Stromal cell of bone marrow (primary cell): ENCODE measurements around the gene USP31.

ENCODE experiments used
- DNase-seq: peaks from one replicate; pipeline ENCODE4 v3.0.0-alpha.2; 2012; ENCODE audit warnings: low read depth

USP31 gene, protein sequence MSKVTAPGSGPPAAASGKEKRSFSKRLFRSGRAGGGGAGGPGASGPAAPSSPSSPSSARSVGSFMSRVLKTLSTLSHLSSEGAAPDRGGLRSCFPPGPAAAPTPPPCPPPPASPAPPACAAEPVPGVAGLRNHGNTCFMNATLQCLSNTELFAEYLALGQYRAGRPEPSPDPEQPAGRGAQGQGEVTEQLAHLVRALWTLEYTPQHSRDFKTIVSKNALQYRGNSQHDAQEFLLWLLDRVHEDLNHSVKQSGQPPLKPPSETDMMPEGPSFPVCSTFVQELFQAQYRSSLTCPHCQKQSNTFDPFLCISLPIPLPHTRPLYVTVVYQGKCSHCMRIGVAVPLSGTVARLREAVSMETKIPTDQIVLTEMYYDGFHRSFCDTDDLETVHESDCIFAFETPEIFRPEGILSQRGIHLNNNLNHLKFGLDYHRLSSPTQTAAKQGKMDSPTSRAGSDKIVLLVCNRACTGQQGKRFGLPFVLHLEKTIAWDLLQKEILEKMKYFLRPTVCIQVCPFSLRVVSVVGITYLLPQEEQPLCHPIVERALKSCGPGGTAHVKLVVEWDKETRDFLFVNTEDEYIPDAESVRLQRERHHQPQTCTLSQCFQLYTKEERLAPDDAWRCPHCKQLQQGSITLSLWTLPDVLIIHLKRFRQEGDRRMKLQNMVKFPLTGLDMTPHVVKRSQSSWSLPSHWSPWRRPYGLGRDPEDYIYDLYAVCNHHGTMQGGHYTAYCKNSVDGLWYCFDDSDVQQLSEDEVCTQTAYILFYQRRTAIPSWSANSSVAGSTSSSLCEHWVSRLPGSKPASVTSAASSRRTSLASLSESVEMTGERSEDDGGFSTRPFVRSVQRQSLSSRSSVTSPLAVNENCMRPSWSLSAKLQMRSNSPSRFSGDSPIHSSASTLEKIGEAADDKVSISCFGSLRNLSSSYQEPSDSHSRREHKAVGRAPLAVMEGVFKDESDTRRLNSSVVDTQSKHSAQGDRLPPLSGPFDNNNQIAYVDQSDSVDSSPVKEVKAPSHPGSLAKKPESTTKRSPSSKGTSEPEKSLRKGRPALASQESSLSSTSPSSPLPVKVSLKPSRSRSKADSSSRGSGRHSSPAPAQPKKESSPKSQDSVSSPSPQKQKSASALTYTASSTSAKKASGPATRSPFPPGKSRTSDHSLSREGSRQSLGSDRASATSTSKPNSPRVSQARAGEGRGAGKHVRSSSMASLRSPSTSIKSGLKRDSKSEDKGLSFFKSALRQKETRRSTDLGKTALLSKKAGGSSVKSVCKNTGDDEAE (N-terminal part only)

GRCh38 chr16:23149267-23149992 lies at the start of gene USP31:
USP31 (minus strand) TSS chr16:23149452; CDS start chr16:23149270, 182 bp downstream.
- peak; percentile 93 for DNase-seq

GRCh38 chr16:23196539-23196938 lies 47.3 kb upstream of the USP31 start:
- no peak for DNase-seq

DNA sequence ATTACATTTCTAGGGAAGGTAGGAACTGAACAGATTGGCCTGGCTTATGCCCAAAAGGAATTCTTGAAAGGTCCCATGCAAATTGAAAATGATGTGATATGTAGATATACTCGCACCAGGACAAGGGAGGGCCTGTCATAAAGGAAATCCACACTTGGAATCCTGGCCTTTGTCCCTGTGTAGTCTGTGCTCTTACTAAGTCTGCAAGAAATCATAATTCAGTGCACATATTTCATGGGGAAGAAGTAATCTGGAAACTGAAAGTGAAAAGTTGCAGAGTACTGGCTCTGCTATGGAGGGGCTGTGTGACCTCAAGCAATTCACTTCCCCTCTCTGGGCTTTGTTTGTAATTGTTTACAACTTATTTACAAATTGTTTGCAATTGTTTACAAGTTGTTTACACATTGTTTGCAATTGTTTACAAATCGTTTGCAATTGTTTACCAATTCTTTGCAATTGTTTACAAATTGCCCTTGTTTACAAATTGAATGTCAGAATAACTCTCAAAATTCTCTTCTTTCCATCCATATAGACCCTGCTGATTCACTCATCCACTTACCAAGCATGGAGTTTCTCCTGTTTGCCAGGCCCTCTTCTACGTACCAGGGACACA lies 46.2 kb upstream of the USP31 start:
- DNase-seq = no peak

GRCh38 chr16:23194497-23195221 lies 45.4 kb upstream of the USP31 start:
- DNase-seq = no peak

DNA sequence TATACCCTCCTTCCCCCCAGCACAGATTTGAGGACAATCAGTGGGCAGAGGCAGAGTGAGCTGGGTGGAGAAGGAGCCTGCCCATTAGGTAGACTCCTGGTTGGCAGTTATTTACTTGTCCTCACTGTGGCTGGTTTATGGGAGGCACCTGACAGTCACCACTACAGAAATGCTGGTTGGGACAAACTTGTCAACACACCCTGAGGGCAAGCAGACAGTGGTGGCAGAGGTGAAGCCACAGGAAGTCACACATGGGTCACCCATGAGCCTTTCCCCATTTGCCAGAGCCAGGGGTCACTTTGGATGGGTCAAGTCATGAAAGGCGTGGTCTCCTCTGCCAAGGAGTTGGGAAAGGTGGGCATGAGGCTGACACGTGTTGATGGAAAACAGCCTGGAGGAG lies 39.7 kb upstream of the USP31 start:
- DNase-seq = no peak

GRCh38 chr16:23187341-23187740 lies 38.1 kb upstream of the USP31 start:
- DNase-seq = no peak

- DNase-seq = no peak
Measured at GRCh38 chr16:23186171-23186570, 36.9 kb upstream of the USP31 start.

GRCh38 chr16:23185656-23186055 lies 36.4 kb upstream of the USP31 start:
- no peak for DNase-seq

DNA sequence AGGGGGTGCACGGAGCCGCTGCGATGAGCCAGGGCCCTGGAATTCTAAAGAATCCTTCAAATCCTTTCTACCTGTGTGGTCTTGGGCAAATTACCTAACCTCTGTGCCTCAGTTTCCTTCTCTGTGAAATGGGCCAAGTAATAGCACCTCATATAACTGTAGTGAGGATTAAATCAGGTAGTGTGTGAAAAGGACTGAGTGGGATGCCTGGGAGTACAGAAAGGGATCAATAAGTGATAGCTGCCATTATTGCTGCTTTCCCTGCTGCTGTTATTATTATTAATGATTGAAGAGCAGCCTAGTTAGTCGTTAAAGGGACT lies 34.3 kb upstream of the USP31 start:
- no peak for DNase-seq

GRCh38 chr16:23182679-23183542 lies 33.7 kb upstream of the USP31 start, which contains the start of gene SCNN1G:
SCNN1G (plus strand) TSS chr16:23182745; CDS start chr16:23186272, 3,527 bp downstream.
- no peak for DNase-seq

DNA sequence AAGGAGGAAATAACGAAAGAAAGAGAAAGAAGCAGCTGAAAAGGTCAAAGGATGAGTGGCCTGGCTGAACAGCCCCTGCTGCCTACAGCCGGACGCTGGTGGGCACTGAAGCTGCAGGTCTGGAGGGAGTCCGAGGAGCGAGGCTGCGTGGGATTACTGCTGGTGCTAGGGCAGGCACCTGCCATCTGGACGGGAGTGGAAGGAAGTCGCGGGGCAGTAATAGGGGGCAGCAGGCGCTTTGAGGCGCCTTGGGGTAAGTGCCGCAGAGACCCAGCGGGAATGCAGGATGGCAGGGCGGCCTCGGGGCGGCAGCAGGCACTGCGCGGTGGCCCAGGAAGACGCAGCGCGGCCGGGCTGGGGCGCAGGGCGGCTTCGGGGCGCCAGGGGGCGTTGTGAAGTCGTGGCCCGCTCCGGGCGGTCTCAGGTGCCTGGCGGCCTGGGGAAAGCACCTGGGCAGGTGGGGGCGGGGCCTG lies 33.0 kb upstream of the USP31 start:
- peak; percentile 9 for DNase-seq

- DNase-seq = no peak
Measured at GRCh38 chr16:23181506-23181905, 32.3 kb upstream of the USP31 start.

GRCh38 chr16:23175651-23176050 lies 26.4 kb upstream of the USP31 start:
- DNase-seq = no peak

DNA sequence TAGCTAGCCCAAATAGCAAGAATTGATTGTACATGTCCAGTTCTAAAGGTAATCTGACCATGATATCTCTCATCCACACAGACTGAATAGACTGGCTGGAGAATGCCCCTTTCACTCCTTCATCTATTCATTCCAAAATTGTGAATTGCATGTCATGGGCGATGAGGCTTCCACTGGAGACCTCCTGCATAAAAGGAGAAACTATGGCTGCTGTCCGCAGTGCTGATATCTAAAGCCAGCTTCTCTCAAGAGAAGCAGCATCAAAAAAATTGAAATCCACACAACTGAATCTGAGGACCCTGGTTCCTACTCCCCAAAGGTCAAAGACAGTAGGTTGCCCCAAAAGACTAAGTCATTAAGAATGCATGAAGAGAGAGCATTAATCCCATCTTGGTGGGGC lies 25.4 kb upstream of the USP31 start:
- DNase-seq = no peak

- DNase-seq = no peak
Measured at GRCh38 chr16:23172994-23173393, 23.7 kb upstream of the USP31 start.

GRCh38 chr16:23172583-23172982 lies 23.3 kb upstream of the USP31 start:
- DNase-seq = no peak

DNA sequence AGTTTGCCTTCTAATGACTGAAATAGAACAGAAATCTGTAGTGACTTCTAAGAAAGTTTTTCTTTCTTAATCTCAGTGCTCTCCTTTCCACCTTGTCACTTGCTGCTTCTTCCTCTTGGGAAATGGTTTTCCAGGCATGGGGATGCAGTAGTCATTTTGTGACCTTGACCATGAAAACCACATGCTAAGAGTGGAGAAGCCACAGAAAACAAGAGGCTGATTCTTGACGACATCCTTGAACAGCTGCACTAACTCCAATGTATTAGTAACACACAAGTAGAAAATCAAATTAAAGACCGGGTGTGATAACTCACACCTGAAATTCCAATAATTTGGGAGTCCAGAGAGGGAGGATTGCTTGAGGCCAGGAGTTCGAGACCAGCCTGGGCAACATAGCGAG lies 15.5 kb upstream of the USP31 start:
- DNase-seq = no peak

GRCh38 chr16:23163921-23164320 lies 14.7 kb upstream of the USP31 start:
- no peak for DNase-seq

- no peak for DNase-seq
Measured at GRCh38 chr16:23160574-23160973, 11.3 kb upstream of the USP31 start.
